Uterus (tissue), 4 donors: ENCODE results near the gene ASTN2. TPM values are rescaled to one million over a fixed set of nuclear protein-coding genes. Genes with fewer than 3 reads are reported as not detected.

Experiments used
- DNase-seq, 2 donors: peaks; one replicate each; pipeline ENCODE4 v3.0.0-alpha.2; 2019 to 2020
- H3K27ac ChIP-seq, 2 donors: fragments of 200-600 bp; sonication (generic); 1 replicate in 1 of 2; 2 replicates in 1 of 2; pipeline ENCODE4 v1.5.1; 2016 to 2018
- H3K27me3 ChIP-seq, 2 donors: fragments of 200-600 bp; sonication (generic); one replicate each; pipeline ENCODE4 v1.5.1; 2018 to 2019; ENCODE audit warnings: control low read depth in 1 of 2
- H3K36me3 ChIP-seq, 2 donors: fragments of 200-600 bp; sonication (generic); one replicate each; pipeline ENCODE4 v1.5.1; 2019; ENCODE audit warnings: control low read depth in 1 of 2
- H3K4me1 ChIP-seq, 2 donors: fragments of 200-600 bp; sonication (generic); one replicate each; pipeline ENCODE4 v1.5.1; 2018 to 2019; ENCODE audit warnings: control low read depth in 1 of 2
- H3K4me3 ChIP-seq, 2 donors: fragments of 200-600 bp; sonication (generic); 1 replicate in 1 of 2; 2 replicates in 1 of 2; pipeline ENCODE4 v1.5.1; 2018 to 2019; ENCODE audit warnings: mild to moderate bottlenecking in 1 of 2
- H3K9me3 ChIP-seq, 2 donors: fragments of 200-600 bp; sonication (generic); one replicate each; pipeline ENCODE4 v1.5.1; 2019; ENCODE audit warnings: control low read depth in 1 of 2
- CTCF ChIP-seq, 4 experiments: fragments of 200-600 bp in 2 of 4; fragments of 450-650 bp in 2 of 4; sonication (generic) in 2 of 4; IDR thresholded peaks; one replicate each; pipeline ENCODE4 v1.5.1; 2016 to 2019; ENCODE audit warnings: antibody characterized with exemption in 4 of 4, mild to moderate bottlenecking in 2 of 4, moderate library complexity in 1 of 4
- POLR2A ChIP-seq, 2 donors: fragments of 450-650 bp; IDR thresholded peaks; one replicate each; pipeline ENCODE4 v1.6.1; 2016; ENCODE audit warnings: antibody characterized with exemption in 2 of 2, mild to moderate bottlenecking in 1 of 2, moderate library complexity in 1 of 2
- intact Hi-C: fragments of 100-400 bp; cut with DNase I; formaldehyde crosslinking; loops from one replicate; pipeline ENCODE4 v1.15.1; 2023; ENCODE audit warnings: low total_unique reads
- total RNA-seq, 4 donors: library from RNA; depleted of rRNA in 3 of 4; stranded (reverse); fragments of >200 nt in 3 of 4; gene quantifications; one replicate each; pipeline versions ENCODE4 v1.1.0 to v1.2.4, GENCODE V29; 2014 to 2023
- donor health status: DM: yes; HTN: yes; CAD: no.

The ASTN2 gene
- total RNA-seq, 4 donors from 2014 or later = 1.8 to 8.6 (median 6.7) TPM

GRCh38 chr9:117138231-117138630, 276.6 kb downstream of the ASTN2 start:
- TF ChIP-seq POLR2A (IDR thresholded peaks at IDR 0.05) (no peak), CTCF (IDR thresholded peaks at IDR 0.05) (no peak)
- no peak overlapping the region for H3K4me3 ChIP-seq
- H3K27ac ChIP-seq = no peak overlapping the region
- intact Hi-C loops = no loop called here
- H3K9me3 ChIP-seq = no peaks in the 10 kb centered on the region
- no peak for DNase-seq
- no peaks in the 10 kb centered on the region for H3K27me3 ChIP-seq
- H3K36me3 ChIP-seq = no peaks in the 10 kb centered on the region
- H3K4me1 ChIP-seq = no peaks in the 10 kb centered on the region

- no peaks in the 10 kb centered on the region for H3K36me3 ChIP-seq
- no peak for DNase-seq
- H3K27ac ChIP-seq = no peak overlapping the region
- no peaks in the 10 kb centered on the region for H3K9me3 ChIP-seq
- H3K4me1 ChIP-seq = no peaks in the 10 kb centered on the region
- intact Hi-C loops = no loop called here
- H3K4me3 ChIP-seq = no peak overlapping the region
- TF ChIP-seq CTCF (IDR thresholded peaks at IDR 0.05) (no peak), POLR2A (IDR thresholded peaks at IDR 0.05) (no peak)
- H3K27me3 ChIP-seq = no peaks in the 10 kb centered on the region
Measured at GRCh38 chr9:117136461-117136860, 278.4 kb downstream of the ASTN2 start.

GRCh38 chr9:117135501-117136098, 279.3 kb downstream of the ASTN2 start:
- no peaks in the 10 kb centered on the region for H3K4me1 ChIP-seq
- no peaks in the 10 kb centered on the region for H3K36me3 ChIP-seq
- no peak overlapping the region for H3K4me3 ChIP-seq
- TF ChIP-seq POLR2A (IDR thresholded peaks at IDR 0.05) (no peak), CTCF (IDR thresholded peaks at IDR 0.05) (no peak)
- H3K9me3 ChIP-seq = no peaks in the 10 kb centered on the region
- no peak overlapping the region for H3K27ac ChIP-seq
- intact Hi-C loops = no loop called here
- no peaks in the 10 kb centered on the region for H3K27me3 ChIP-seq
- DNase-seq = no peak

GRCh38 chr9:117134826-117135500, 279.9 kb downstream of the ASTN2 start:
- Histone ChIP-seq H3K9me3 (no peaks in the 10 kb centered on the region), H3K4me1 (no peaks in the 10 kb centered on the region), H3K27me3 (no peaks in the 10 kb centered on the region), H3K4me3 (no peak overlapping the region), H3K36me3 (no peaks in the 10 kb centered on the region), H3K27ac (no peak overlapping the region)
- TF ChIP-seq POLR2A (IDR thresholded peaks at IDR 0.05) = no peak
- TF ChIP-seq CTCF (IDR thresholded peaks at IDR 0.05) = no peak
- intact Hi-C loops = no loop called here
- DNase-seq = no peak

- TF ChIP-seq POLR2A (IDR thresholded peaks at IDR 0.05) (no peak), CTCF (IDR thresholded peaks at IDR 0.05) (no peak)
- intact Hi-C loops = no loop called here
- Histone ChIP-seq H3K9me3 (no peaks in the 10 kb centered on the region), H3K27ac (no peak overlapping the region), H3K4me1 (no peaks in the 10 kb centered on the region), H3K4me3 (no peak overlapping the region), H3K27me3 (no peaks in the 10 kb centered on the region), H3K36me3 (no peaks in the 10 kb centered on the region)
- no peak for DNase-seq
Measured at GRCh38 chr9:117126871-117127270, 288.0 kb downstream of the ASTN2 start.
